G401.6 (cell line): ENCODE results near the gene MEGF6.

Experiments
- FAIRE-seq: peaks from 2 replicates; lab custom pipeline; 2012; peaks lifted over from hg19 to GRCh38; lab: Jason Lieb, UNC

The MEGF6 gene

GRCh38 chr1:3502641-3503524 is 108.4 kb downstream of the MEGF6 start:
- FAIRE-seq = no peak

GRCh38 chr1:3501856-3502640 is 109.3 kb downstream of the MEGF6 start:
- no peak for FAIRE-seq

- no peak for FAIRE-seq
Observed at GRCh38 chr1:3501437-3501836, 109.9 kb downstream of the MEGF6 start.

GRCh38 chr1:3500265-3500835 is 111.0 kb downstream of the MEGF6 start:
- no peak for FAIRE-seq

GRCh38 chr1:3499611-3500010 is 111.7 kb downstream of the MEGF6 start:
- FAIRE-seq = no peak

- no peak for FAIRE-seq
Observed at GRCh38 chr1:3498986-3499385, 112.3 kb downstream of the MEGF6 start.

GRCh38 chr1:3498246-3498930 is 112.9 kb downstream of the MEGF6 start:
- no peak for FAIRE-seq

GRCh38 chr1:3497521-3497920 is 113.8 kb downstream of the MEGF6 start:
- FAIRE-seq = no peak

- FAIRE-seq = no peak
Observed at GRCh38 chr1:3496916-3497315, 114.4 kb downstream of the MEGF6 start.

GRCh38 chr1:3495776-3496745 is 115.2 kb downstream of the MEGF6 start:
- FAIRE-seq = no peak

GRCh38 chr1:3494321-3495308 is 116.7 kb downstream of the MEGF6 start:
- no peak for FAIRE-seq

- no peak for FAIRE-seq
Observed at GRCh38 chr1:3492545-3493246, 118.6 kb downstream of the MEGF6 start.

- FAIRE-seq = no peak
Observed at GRCh38 chr1:3491291-3492246, 119.7 kb downstream of the MEGF6 start.

- no peak for FAIRE-seq
Observed at GRCh38 chr1:3490046-3490745, 121.1 kb downstream of the MEGF6 start.

- no peak for FAIRE-seq
Observed at GRCh38 chr1:3488432-3488831, 122.9 kb downstream of the MEGF6 start.

- no peak for FAIRE-seq
Observed at GRCh38 chr1:3485016-3485415, 126.3 kb downstream of the MEGF6 start.

GRCh38 chr1:3483801-3484444 is 127.4 kb downstream of the MEGF6 start:
- FAIRE-seq = no peak
